GM19395 (cell line): Measurements from ENCODE around the gene UBE2Z.
"Not testable (repeated sequence)": the region's sequence is repeated elsewhere in the genome, so short reads cannot be mapped to it uniquely, and the experiment has no call there.

ENCODE experiments used
- ATAC-seq: cut with Tn5 transposase; IDR thresholded peaks from one replicate; pipeline ENCODE4 v1.9.1; 2021; ENCODE audit warnings: mild to moderate bottlenecking, moderate library complexity; ENCODE audit not compliant: unreplicated experiment

Gene UBE2Z

DNA sequence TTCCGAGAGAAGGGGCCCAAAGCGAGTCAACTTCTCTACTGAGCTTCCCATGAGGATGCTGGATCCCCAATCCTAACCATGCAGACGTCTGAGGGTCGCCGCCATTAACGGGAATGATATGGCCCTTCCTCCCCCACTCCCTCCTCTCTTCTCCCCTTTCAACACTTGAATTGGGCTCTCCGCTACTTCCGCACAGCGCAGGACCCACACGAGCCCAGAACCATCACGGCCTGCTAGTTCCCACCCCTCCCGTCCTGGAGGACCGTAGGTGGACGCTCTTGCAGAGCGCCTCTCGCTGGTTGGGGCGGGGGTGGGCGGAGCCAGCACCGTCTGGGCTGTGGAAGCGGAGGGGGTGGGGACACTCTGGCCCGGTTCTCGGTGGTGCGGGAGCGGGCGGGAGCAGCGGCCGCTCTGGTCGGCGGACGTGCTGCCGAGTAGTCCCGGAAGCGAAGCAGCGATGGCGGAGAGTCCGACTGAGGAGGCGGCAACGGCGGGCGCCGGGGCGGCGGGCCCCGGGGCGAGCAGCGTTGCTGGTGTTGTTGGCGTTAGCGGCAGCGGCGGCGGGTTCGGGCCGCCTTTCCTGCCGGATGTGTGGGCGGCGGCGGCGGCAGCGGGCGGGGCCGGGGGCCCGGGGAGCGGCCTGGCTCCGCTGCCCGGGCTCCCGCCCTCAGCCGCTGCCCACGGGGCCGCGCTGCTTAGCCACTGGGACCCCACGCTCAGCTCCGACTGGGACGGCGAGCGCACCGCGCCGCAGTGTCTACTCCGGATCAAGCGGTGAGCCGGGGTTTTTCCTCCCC is at the start of gene UBE2Z:
Gene UBE2Z (plus strand): TSS at position 361 of the 797 bp plus-strand sequence. CDS start 97 bp downstream, at position 458.
- ATAC-seq: peak; percentile 85

DNA sequence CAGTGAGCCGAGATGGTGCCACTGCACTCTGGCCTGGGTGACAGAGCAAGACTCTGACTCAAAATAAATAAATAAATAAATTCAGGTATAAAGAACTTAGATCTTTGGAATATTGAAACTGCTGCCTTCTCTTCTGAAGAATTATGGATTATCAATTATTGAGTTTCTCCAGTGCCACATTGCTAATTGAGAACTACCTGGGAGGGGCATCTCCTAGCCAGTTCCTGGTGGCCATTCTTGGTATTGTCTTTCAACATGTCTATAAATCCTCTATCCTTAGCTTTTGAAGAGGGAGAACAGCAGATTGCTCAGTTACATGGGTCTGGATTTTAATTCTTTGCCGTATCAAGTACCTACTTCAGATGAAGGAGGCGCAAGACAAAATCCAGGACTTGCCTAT is 48.2 kb upstream of the UBE2Z start:
- ATAC-seq: no peak

DNA sequence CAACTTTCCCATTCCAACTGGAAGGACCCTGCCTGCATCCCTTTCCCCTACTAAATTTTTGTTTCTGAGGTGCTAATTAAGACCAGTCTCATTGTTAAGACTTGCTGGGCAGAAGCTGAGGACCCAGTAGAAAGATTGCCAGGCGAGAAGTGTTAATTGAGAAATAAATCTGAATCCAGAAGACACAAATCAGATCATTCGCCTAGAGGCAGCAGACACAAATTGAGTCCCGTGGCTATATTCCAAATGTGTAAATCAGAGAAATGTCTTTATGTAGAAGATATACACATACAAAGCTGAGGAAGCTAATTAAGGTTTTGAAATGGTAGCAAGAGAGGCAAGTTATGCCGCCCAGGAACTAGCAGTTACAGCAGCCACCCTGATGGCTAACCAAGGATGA is 47.8 kb upstream of the UBE2Z start:
- no peak for ATAC-seq

DNA sequence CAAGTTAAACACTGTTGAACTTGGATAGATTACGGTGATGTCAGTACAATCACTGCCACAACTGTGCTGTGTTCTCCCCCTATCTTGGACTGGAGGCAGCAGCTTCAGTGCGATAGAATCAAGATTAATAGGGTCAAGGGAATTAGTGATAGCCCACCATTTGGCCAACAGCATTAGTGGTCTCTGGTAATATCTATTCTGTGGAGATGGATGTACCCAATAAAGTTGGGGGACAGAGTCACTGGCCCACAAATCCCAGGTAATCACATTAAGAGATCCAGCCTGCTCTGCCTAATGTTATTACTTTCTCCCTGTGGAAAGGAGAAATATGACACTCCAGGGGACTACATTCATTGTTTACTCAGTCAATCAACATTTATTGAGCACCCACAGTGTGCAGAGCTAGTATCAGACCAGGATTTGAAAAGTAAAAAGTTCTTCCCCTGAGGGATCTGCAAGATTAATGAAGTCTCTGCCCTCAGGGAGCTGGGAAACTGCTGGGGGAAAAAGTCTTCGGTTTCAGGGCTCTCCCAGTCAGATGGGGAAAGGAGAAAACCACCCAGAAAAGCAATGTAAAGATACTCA is 39.2 kb upstream of the UBE2Z start:
- no peak for ATAC-seq

DNA sequence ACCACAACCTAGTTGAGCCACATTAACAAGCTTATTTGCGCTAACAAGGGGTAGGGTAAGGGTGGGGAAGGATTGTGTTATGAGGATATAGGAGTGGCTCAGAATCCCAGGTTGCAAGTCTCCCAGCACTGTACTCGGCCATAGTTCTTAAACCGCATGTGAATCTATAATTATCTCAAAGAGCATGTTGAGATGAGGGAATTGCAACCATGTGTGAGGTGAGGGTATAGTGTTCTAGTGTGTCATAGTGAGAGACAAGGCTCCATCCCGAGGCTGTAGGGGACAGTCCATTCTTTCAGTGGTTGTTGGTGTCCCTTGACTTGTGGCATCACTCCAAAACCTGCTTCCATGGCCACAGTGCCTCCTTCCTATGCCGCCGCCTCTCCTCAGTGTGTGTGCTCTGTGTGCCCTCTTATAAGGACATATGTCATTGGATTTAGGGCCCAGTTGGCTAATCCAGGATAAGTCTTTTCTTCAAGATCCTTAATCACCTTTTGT is 38.3 kb upstream of the UBE2Z start:
- ATAC-seq: no peak

DNA sequence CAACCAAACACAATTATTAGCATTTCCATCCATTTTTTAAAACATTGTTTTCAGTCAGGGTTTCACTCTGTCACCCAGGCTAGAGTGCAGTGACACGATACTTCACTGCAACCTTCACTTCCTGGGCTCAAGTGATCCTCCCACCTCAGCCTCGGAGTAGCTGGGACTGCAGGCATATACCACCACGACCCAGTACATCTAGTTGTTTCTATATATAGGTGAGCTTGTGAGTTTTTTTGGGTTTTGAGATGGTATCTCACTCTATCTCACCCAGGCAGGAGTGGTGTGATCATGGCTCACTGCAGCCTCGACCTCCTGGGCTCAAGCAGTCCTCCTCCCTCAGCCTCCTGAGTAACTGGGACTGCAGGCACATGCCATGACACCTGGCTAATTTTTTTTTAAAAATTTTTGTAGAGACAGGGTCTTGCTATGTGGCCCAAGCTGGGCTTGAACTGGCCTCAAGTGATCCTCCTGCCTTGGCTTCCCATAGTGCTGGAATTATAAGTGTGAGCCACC is 37.1 kb upstream of the UBE2Z start:
- no peak for ATAC-seq

DNA sequence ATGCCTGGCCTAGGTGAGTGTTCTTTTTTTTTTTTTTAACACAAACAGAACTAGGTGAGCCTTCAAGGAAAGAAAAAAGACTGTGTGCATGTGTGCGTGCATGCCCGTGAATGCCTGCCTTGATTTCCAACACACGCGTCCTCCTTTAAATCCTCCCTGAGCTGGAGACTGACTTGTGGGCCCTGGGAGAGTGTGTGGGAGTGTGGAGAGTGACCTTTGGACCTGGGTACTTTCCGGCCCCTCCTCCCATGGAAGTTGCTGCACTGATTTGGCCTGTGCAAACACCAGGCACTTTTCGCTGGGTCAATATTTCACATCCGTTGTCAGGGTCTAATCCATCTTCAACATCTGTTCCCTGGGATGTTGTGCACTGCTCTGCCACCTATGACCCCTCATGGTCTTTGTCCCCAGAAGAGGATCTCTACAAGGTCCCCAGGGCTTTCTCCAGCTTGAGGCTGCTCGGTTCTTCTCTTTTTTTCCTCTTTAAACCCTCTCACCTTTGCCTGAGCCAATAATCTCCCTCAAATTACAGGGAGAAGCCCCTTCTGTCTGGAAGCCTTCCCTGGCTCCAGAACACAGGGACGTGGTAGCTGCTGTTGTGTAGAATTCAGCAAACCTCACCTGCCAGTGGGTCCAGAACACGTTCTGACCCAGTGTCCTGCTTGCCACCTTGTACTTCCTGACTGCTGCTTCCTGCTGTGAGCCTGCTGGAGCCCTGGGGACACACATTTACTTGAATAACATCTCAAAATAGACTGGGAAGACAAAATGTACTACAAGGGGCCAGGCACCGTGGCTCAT is 36.5 kb upstream of the UBE2Z start:
- no peak for ATAC-seq

DNA sequence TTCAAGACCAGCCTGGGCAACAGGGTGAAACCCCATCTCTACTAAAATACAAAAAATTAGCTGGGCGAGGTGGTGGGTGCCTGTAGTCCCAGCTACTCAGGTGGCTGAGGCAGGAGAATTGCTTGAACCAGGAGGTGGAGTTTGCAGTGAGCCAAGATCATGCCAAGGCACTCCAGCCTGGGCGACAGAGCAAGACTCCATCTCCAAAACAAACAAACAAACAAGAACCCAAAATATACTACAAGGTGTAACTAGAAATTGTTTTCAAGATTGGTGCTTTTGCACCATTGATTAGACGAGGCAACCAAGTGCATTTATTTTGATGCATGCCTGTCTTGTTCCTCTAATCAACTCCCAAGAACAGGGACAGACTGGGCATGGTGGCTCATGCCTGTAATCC is 35.8 kb upstream of the UBE2Z start:
- ATAC-seq: not testable (repeated sequence)

DNA sequence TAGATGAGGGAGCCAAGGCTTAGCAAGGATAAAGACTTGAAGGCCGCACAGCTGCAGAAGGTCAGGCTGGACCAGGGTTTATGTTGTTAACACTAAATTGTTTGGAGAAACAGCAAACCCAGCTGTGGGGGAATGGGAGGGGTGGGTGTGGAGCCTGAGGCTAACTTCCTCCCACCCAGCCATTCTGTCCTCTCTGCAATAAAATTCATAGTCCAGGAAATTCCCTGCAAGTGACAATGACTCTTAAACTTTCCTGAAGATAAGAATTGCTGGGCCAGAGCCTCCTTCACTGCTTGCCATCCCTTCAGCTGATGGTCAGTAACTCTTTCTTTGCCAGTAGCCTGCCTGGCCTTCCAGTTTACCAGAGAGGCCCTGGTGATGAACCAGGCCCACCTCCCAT is 35.0 kb upstream of the UBE2Z start:
- ATAC-seq: no peak

DNA sequence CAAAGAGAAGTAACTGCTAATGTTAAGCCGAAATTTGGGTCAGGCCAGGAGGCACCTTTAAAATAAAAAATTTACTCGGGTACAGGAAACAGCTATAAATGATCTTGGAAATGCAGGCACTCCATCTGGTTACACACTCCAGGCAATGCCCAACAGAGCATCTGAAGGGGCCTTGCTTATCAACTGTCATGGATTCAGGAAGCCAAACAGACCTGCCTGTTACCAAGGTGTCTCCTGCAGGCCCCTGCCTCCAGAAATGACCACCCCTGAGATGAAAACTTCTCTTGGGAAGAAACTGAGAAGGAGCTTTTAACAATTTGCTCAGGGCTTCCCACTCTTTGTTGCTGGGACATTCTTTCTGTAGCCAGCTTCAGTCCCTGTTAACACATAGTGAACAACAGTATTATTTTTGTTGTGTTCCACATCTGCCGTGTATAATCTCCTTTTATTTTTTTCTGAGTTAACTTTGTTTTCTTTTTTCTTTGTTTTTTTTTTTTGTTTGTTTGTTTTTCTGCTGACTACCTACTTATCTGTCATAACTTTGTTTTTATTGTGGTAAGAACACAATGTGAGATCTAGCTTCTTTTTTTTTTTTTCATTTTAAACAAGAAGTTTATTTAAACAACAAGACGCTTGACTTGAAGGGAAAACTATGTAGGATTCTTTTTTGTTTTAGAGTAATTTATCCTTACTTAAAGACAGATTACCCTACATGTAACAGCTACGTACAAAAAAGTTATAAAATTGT is 34.3 kb upstream of the UBE2Z start:
- no peak for ATAC-seq

DNA sequence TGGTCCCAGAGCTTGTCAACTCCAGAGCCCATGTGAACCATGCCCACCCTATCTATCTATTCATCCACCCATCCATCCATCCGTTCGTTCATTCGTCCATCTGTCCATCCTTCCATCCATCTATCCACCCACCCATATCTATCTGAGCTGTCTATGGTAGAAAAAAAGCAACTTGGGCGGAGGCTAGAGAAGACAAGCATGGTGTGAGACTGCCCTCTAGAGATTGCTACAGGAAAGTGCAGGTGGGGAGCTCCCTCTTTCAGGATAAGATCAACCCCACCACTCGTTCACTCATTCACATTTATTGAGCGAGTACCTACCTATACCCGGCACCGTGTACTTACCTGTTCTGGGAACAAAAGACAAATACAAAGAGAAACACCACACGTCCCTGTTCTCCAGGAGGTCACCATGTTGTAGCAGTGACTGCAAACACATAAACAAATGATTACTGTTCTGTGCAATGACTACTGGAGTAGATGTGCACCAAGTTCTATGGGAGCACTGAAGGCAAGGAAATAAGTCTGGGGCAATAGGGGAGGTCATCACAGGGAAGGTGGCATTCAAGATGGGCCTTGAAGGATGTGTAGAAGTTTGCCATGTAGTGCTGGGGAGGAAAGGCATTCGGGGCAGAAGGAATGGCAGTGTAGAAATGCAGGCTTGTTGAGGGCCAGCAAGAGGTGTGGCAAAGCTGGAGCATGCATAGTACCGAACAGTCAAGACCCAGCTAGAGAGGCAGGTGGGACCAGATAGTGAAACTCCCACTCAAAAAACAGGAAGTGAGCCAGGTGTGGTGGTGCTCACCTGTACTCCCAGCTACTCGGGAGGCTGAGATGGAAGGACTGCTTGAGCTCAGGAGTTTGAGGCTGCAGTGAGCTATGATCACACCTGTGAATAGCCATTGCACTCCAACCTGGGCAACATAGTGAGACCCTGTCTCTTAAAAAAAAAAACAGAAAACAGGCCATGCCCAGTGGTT is 29.0 kb upstream of the UBE2Z start:
- ATAC-seq: no peak

DNA sequence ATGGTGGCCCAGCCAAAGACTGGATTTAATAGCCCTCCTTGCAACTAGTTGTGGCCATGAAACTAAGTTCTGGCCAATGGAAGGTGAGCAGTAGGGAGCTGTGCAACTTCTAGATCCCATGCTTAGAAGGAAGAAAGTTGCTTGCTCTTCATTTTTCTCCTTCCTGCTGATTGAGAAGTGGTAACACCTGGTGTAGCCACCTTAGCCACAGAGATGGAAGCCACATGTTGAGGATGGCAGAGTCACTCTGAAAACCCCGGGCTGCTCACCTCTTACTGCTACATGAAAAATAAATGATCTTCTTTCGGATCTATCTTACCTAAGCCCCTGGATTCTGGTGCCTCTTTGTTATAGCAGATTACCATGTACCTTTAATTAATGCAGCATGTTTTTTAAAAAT is 25.9 kb upstream of the UBE2Z start:
- no peak for ATAC-seq

DNA sequence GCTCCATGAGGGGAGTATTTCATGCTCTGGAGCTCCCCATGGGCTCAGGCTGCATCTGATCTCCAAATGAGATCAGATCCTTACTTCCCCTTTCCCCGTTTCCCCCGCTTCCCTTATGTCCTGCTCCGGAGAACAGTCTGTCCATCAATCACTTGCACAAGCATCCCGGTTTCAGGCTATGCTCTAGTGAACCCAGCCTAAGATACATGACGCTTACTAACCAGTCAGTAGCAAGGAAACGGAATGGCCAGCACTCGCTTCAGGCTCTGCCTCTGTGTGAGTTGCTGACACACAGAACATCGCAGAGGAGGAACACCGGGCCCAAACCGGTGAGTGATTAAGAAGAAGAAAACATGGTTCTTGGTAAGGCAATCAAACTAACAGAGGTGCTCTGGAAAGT is 25.0 kb upstream of the UBE2Z start:
- no peak for ATAC-seq

DNA sequence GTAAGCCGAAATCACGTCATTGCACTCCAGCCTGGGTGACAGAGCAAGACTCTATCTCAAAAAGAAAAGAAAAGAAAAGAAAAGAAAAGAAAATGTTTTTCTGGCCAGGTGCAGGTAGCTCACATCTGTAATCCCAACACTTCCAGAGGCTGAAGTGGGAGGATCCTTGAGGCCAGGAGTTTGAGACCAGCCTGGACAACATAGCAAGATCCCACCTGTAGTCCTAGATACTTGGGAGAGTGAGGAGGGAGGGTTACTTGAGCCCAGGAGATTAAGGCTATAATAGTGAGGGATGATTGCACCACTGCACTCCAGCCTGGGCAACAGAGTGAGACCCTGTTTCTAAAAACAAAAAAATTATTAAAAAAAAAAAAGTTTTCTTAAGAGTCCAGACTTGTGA is 18.1 kb upstream of the UBE2Z start:
- ATAC-seq: no peak

DNA sequence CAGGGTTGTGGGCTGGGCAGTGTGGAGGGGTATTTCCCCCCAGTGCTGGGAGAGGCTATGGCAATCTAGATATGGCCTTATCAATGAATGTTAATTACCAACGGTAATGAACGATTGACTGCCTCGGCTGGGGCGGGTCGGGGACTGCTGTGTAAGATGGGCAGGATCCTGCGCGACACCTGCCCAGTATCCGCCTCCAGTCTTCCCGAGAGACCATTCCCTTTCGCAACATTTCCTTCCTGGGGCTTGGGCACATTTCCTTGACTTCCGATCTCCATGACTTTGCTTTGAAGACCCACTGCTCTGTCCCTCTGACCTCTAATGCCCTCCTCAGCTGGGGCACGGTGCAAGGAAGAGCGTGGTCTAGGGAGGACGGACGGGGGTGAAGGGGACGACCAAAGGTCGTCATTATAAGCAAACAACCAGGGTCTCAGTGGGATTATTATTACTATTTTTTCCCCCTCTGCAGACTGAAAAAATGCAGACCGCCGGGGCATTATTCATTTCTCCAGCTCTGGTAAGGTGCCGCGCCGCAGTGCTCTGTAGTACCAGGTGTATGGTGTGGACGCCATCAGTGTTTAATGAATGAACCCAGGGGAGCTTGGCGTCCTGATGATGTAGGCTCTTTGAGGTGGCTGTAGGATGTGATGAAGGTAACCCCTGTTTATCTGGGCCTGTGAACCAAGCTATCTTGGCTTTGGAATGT is 15.1 kb upstream of the UBE2Z start:
- ATAC-seq: no peak

DNA sequence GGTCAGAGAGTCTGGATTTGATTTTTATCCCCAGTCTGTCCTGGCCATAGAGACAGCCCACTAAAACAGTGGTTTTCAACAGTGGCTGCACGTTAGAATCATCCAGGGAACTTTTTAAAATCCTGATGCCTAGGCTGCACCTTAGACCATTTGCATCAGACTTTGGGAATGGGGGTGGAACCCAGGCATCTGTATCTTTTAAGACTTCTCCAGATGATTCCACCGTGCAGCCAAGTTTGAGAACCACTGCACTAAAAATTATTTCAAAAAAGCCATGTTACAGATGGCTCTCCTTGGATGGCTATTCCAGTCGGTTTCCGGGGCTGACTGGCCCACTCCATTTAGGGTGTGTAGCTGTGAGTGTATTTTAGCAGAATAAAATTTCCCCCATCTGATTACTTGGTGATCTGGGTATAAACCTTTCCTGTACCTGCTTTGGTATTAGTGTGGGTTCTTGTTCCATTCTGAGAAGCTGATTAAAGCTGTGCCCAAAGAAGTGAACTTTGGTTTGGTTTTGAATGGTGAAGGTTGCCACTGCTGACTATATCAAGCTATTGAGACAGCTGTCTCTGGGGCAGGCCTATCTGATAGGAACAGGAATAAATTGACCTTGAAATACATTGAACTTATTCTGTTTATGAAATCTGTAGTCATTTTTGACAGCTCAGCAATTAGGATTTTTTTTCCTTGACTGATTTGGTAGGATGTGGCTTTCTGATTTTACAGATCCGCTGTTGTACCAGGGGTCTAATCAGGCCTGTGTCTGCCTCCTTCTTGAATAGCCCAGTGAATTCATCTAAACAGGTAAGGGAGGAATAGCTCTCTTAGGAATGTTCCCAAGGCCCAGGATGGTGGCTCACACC is 14.3 kb upstream of the UBE2Z start:
- no peak for ATAC-seq

DNA sequence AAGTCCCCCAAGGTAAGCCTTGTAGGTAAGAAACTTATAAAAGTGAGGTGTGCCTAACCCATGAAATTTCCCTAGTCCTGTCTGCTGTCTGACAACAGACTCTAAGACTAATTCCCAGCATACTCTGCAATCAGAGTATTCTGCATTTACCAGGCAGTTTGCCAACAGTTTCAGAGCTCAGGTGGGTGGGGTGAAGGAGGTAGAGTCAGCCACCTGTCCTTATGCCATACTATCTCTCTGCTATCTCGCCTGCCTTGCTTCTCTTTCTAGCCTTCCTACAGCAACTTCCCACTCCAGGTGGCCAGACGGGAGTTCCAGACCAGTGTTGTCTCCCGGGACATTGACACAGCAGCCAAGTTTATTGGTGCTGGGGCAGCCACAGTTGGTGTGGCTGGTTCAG is 13.3 kb upstream of the UBE2Z start:
- no peak for ATAC-seq

DNA sequence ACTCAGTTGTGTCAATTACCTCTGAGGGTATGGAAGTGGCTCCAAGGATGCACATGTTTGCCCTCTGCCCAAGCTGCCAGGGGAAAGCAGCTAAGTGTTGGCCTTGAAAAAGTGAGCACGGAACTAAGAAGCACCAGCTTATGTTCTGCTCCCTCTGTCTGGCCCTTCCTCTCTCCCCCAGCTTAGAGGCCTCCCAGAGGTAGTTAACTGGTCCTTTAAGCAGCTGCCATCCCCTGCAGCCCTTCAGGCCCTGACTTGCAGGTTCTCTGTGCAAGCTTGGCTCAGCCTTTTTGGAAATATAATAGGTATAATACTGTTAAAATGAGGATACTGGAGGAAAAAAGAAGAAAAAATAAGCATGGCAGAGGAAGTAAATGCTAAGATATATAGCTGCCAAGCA is 7.0 kb upstream of the UBE2Z start:
- ATAC-seq: no peak
